BE2C (cell line): Measurements from ENCODE around the gene RBFA.
A peak's percentile ranks its signal among the peaks of the same experiment; 100 is the strongest.
"Not testable (repeated sequence)": the region's sequence is repeated elsewhere in the genome, so short reads cannot be mapped to it uniquely, and the experiment has no call there.

Source experiments
- DNase-seq: peaks from one replicate; pipeline ENCODE4 v3.0.0-alpha.2; 2020
- H3K27me3 ChIP-seq: fragments of 250-450 bp; sonication (Bioruptor Pico); 2 replicates; pipeline ENCODE4 v1.5.1; 2020; ENCODE audit warnings: mild to moderate bottlenecking
- H3K36me3 ChIP-seq: fragments of 250-450 bp; sonication (Bioruptor Pico); 2 replicates; pipeline ENCODE4 v1.5.1; 2020; ENCODE audit warnings: mild to moderate bottlenecking
- H3K4me1 ChIP-seq: fragments of 250-450 bp; sonication (Bioruptor Pico); 2 replicates; pipeline ENCODE4 v1.5.1; 2020
- H3K4me3 ChIP-seq: 2 replicates; pipeline ENCODE4 v1.5.1; 2011; ENCODE audit warnings: low read depth, low read length
- H3K9me3 ChIP-seq: fragments of 250-450 bp; sonication (Bioruptor Pico); 2 replicates; pipeline ENCODE4 v1.5.1; 2020
- CTCF ChIP-seq: IDR thresholded peaks from 2 replicates; pipeline ENCODE4 v1.5.1; 2012; ENCODE audit warnings: mild to moderate bottlenecking, low read depth, low read length

RBFA gene

DNA sequence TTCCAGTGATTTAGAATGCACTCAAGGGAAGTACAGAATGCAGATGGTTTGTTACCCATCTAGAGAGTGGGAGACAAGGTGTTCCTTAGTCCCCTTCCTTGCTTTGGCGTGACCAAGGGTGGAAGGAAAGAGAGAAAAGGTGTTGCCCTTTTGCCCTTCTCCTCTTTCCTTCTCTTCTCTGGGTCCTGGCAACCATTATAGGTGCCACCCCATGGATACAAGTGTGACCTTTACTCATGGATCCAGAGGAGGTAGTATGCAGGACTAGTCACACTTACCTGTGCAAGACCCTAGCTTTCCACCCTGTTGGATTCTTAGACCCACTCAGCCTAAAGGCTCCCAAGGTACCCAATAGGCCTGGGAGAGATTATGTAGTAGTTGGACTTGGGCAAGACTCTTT is 11.6 kb upstream of the RBFA start:
- no peak for DNase-seq

DNA sequence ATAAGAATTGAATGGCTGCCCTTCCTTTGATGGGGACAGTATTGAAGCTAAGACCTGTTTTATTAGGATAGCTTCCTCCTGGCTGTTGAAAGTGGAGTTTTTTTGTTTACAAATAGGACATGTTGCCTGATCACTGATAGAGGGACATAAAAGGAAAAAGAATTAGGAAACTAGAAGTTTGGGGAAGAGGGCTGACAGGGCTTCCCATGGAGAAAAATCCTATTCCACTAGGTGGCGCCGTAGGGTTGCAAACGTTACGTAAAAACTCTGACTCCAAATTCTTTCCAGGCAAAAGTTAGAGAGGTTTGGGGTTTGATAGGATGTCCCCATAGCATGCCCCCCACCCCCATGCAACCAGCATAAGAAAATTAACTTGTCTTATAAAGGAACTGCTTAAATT is 11.1 kb upstream of the RBFA start:
- H3K4me1 ChIP-seq: no peaks in the 10 kb centered on the region
- no peaks in the 10 kb centered on the region for H3K27me3 ChIP-seq
- peak; percentile 47 for TF ChIP-seq CTCF
- no peaks in the 10 kb centered on the region; the same call in 1 of the 2 replicates for H3K9me3 ChIP-seq
- no peak for DNase-seq
- H3K36me3 ChIP-seq: no peaks in the 10 kb centered on the region
- no peak overlapping the region for H3K4me3 ChIP-seq

More for the DNA sequence above, 11.6 kb upstream of the RBFA start:
- Histone ChIP-seq H3K36me3 (no peaks in the 10 kb centered on the region), H3K4me1 (no peaks in the 10 kb centered on the region), H3K27me3 (no peaks in the 10 kb centered on the region), H3K4me3 (no peak overlapping the region), H3K9me3 (no peaks in the 10 kb centered on the region; the same call in 1 of the 2 replicates)
- no peak for TF ChIP-seq CTCF

GRCh38 chr18:80026363-80026762 is 7.9 kb upstream of the RBFA start:
- Histone ChIP-seq H3K36me3 (no peaks in the 10 kb centered on the region), H3K4me1 (no peaks in the 10 kb centered on the region), H3K4me3 (no peak overlapping the region), H3K27me3 (no peaks in the 10 kb centered on the region), H3K9me3 (no peaks in the 10 kb centered on the region; the same call in 1 of the 2 replicates)
- TF ChIP-seq CTCF: no peak
- no peak for DNase-seq

DNA sequence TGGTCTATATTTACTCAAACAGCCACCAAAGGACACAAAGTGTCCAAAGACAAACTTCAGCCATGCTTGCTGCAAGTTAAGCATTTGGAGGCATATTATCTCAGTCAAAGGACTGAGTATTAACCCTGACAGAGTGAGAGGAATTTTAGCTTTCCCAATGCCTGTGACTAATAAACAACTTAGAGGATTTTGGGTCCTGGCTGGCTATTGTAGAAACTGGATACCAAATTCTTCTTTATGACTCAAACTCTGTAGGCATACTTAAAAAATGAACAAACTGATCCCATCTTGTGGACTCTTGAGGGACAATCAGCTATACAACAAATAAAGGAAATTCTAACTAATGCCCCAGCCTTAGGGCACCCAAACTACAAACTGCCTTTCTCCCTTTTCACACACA is 6.5 kb upstream of the RBFA start:
- not testable (repeated sequence) for DNase-seq, H3K4me1 ChIP-seq, H3K4me3 ChIP-seq, H3K36me3 ChIP-seq, H3K27me3 ChIP-seq, H3K9me3 ChIP-seq

DNA sequence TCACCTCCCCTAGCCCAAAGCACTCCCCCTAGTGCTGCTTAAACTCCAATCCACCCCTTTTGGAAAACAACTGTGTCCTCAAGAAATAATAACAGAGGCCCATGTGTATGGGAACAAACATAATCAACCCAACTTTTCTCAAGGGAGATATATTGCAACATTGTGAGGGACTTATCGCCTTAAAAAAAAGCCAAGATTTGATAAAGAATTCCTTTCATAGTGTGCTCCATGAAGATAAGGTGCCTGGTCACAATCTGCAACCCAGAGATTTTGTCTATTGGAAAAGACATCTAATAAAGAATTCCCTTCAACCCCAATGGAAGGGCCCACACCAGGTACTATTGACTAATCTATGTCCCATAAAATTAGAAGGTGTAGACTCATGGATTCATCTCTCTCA is 4.5 kb upstream of the RBFA start:
- Histone ChIP-seq H3K27me3 (no peaks in the 10 kb centered on the region), H3K4me3 (no peak overlapping the region), H3K9me3 (no peaks in the 10 kb centered on the region), H3K4me1 (no peaks in the 10 kb centered on the region), H3K36me3 (no peaks in the 10 kb centered on the region)
- no peak for DNase-seq
- no peak for TF ChIP-seq CTCF

GRCh38 chr18:80033181-80034067 is 810 bp upstream of the RBFA start:
- no peaks in the 10 kb centered on the region for H3K4me1 ChIP-seq
- no peaks in the 10 kb centered on the region for H3K9me3 ChIP-seq
- H3K27me3 ChIP-seq: no peaks in the 10 kb centered on the region
- DNase-seq: no peak
- H3K36me3 ChIP-seq: no peaks in the 10 kb centered on the region
- TF ChIP-seq CTCF: no peak
- peak overlapping the region; percentile 44 for H3K4me3 ChIP-seq
